HFFc6 (cell line): ENCODE results near the gene UBL5. TPM values are rescaled to one million over a fixed set of nuclear protein-coding genes. Genes with fewer than 3 reads are reported as not detected.
A peak's percentile ranks its signal among the peaks of the same experiment; 100 is the strongest.

ENCODE experiments used
- DNase-seq: peaks from one replicate; pipeline ENCODE4 v3.0.0-alpha.2; 2018
- H3K27ac Mint-ChIP-seq: 2 replicates; pipeline ENCODE4 v1.8.0; 2020; ENCODE audit warnings: mild to moderate bottlenecking, mixed read lengths
- H3K27me3 Mint-ChIP-seq: 2 replicates; pipeline ENCODE4 v1.8.0; 2021; ENCODE audit warnings: mild to moderate bottlenecking, moderate library complexity, mixed read lengths; ENCODE audit not compliant: insufficient read depth
- H3K36me3 Mint-ChIP-seq: 2 replicates; pipeline ENCODE4 v1.8.0; 2021; ENCODE audit warnings: low read depth, mixed read lengths
- H3K4me1 Mint-ChIP-seq: 2 replicates; pipeline ENCODE4 v1.8.0; 2020; ENCODE audit warnings: low read depth, mixed read lengths
- H3K4me3 Mint-ChIP-seq: 2 replicates; pipeline ENCODE4 v1.8.0; 2020; ENCODE audit warnings: mild to moderate bottlenecking, moderate library complexity, mixed read lengths
- H3K9me3 Mint-ChIP-seq: 2 replicates; pipeline ENCODE4 v1.8.0; 2020; ENCODE audit warnings: mild to moderate bottlenecking, mixed read lengths
- total RNA-seq, 6 experiments: library from RNA; stranded (reverse); fragmentation: NEBNext Ultra II Directional; extraction: Animal tissue kit (Norgen Biotek cat#: 25700); gene quantifications; 2 replicates in 1 of 6; 3 replicates in 5 of 6; pipeline ENCODE4 v1.2.3, GENCODE V29; 2021
- TF ChIP-seq, protein P1 (sequence below): fragments of 200-600 bp; sonication (generic); IDR thresholded peaks from 2 replicates; pipeline ENCODE4 v1.5.0; 2021; ENCODE audit warnings: antibody characterized with exemption, mild to moderate bottlenecking

UBL5 gene
- total RNA-seq, 6 experiments from 2014 or later = 365 to 483 (median 418) TPM

- Mint-ChIP-seq H3K27me3 (peaks cover 3% of the 10 kb centered on the region), H3K27ac (peak overlapping the region; percentile 62), H3K9me3 (no peaks in the 10 kb centered on the region), H3K4me3 (peak overlapping the region; percentile 88), H3K4me1 (peaks cover 29% of the 10 kb centered on the region), H3K36me3 (no peaks in the 10 kb centered on the region)
- TF ChIP-seq, protein P1, sequence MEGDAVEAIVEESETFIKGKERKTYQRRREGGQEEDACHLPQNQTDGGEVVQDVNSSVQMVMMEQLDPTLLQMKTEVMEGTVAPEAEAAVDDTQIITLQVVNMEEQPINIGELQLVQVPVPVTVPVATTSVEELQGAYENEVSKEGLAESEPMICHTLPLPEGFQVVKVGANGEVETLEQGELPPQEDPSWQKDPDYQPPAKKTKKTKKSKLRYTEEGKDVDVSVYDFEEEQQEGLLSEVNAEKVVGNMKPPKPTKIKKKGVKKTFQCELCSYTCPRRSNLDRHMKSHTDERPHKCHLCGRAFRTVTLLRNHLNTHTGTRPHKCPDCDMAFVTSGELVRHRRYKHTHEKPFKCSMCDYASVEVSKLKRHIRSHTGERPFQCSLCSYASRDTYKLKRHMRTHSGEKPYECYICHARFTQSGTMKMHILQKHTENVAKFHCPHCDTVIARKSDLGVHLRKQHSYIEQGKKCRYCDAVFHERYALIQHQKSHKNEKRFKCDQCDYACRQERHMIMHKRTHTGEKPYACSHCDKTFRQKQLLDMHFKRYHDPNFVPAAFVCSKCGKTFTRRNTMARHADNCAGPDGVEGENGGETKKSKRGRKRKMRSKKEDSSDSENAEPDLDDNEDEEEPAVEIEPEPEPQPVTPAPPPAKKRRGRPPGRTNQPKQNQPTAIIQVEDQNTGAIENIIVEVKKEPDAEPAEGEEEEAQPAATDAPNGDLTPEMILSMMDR = no peak
- DNase-seq = no peak
Measured at GRCh38 chr19:9793071-9793591, 34.6 kb upstream of the UBL5 start.

DNA sequence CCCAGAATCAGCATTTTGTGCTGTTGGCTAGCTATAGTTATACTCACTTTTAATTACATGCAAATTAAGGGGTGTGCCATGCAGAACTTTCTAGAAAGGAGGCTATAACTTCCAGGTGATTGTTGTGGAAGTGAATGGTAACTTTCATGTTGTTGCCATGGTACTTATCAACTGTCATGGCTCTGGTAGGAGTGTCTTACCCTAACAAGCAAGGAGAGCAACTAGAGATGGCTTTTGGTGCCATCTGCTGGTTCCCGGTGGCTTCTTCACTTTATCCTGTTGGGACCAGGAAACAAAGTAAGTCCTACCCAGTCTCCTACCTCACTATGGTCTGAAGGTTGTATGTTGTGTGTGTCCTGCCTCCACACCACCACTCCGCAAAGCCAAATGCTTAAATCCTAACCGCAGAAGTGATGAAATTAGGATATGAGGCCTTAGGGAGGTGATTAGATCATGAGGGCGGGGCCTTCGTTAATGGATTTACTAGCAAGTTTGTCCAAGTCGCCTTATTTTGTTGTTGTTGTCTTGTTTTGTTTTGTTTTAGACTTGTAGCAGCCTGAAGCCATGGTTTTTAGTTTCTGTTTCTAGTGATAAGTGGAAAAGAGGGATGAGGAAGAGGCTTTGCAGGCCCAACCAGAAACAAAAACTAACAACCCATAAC is 31.5 kb upstream of the UBL5 start:
- Mint-ChIP-seq H3K36me3 (no peaks in the 10 kb centered on the region), H3K4me1 (peaks cover 10% of the 10 kb centered on the region), H3K9me3 (no peaks in the 10 kb centered on the region), H3K4me3 (no peak overlapping the region), H3K27ac (peak overlapping the region; percentile 76), H3K27me3 (no peaks in the 10 kb centered on the region; the same call in 1 of the 2 replicates)
- TF ChIP-seq, protein P1 = peak; percentile 86
- DNase-seq = peak; percentile 88

DNA sequence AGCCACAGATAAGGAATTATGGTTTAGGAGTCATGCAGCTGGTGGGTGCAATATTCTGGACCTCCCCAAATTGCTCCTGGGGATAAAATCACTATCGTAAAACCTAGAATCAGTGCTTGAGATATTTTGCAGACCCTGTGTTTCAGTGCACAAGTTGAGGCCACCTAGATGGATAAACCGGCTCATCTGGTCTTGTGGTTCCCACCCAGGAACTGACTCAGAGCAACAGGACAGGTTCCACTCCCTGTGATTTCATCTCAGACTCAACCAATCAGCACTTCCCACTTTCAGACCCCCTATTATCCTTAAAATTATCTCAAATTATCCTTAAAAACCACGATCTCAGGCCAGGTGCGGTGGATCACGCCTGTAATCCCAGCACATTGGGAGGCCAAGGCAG is 29.8 kb upstream of the UBL5 start:
- peaks cover 2% of the 10 kb centered on the region; the same call in 1 of the 2 replicates for H3K27me3 Mint-ChIP-seq
- peaks cover under 1% of the 10 kb centered on the region; the same call in 1 of the 2 replicates for H3K36me3 Mint-ChIP-seq
- DNase-seq = no peak
- peaks cover 6% of the 10 kb centered on the region; the same call in 1 of the 2 replicates for H3K4me1 Mint-ChIP-seq
- no peak overlapping the region for H3K27ac Mint-ChIP-seq
- TF ChIP-seq, protein P1 = no peak
- no peak overlapping the region for H3K4me3 Mint-ChIP-seq
- H3K9me3 Mint-ChIP-seq = no peaks in the 10 kb centered on the region

DNA sequence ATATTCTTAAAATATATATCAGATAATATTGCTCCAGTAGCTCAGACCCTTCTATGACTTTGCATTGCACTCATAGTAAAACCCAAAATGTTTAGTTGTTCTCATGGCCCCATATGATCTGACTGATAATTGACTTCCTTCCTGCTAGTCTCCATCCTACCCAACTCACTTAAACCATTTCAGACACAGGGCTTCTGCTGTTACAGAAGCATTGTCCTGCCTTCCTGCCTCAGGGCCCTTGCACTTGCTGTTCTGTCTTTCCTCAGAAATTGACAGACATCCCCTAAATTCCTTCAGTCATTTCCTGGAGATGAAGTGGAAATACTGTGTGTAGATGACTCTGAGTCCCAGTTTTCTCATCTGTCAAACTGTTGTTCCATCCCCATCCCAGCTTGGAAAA is 28.6 kb upstream of the UBL5 start:
- peaks cover 6% of the 10 kb centered on the region; the same call in 1 of the 2 replicates for H3K4me1 Mint-ChIP-seq
- no peak overlapping the region for H3K27ac Mint-ChIP-seq
- no peak overlapping the region for H3K4me3 Mint-ChIP-seq
- peaks cover 8% of the 10 kb centered on the region for H3K36me3 Mint-ChIP-seq
- no peaks in the 10 kb centered on the region for H3K9me3 Mint-ChIP-seq
- peaks cover 2% of the 10 kb centered on the region; the same call in 1 of the 2 replicates for H3K27me3 Mint-ChIP-seq
- TF ChIP-seq, protein P1 = no peak
- DNase-seq = no peak

DNA sequence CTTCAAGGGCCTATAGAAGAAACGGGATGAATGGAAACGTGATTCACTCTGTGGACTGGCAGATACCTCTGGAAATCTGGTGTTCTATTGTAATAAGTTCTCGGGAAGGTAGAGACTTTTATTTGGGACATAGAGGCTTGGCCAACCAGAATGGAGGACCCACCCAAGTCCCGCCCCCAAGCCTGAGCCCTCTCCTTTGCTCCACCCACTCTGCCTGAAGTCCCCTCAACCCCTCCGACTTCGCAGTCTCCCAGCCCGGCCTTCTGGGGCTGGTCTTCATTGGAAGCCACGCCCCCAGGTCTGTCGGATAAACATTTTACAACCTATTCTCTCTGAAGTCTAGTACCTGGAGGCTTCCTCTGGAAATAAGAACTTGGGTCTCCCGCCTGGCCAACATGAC is 25.7 kb upstream of the UBL5 start:
- Mint-ChIP-seq H3K27ac (no peak overlapping the region), H3K4me3 (no peak overlapping the region), H3K36me3 (peaks cover 8% of the 10 kb centered on the region), H3K4me1 (no peaks in the 10 kb centered on the region), H3K27me3 (peaks cover 2% of the 10 kb centered on the region; the same call in 1 of the 2 replicates), H3K9me3 (no peaks in the 10 kb centered on the region)
- DNase-seq = no peak
- TF ChIP-seq, protein P1 = no peak
